Mesenteric fat pad (tissue), 1 donor: ENCODE measurements around the gene GSC2. TPM values are rescaled to one million over a fixed set of nuclear protein-coding genes. Genes with fewer than 3 reads are reported as not detected.

Experiments
- DNase-seq: peaks from one replicate; pipeline ENCODE4 v3.0.0-alpha.2; 2020; ENCODE audit warnings: low spot score
- long read RNA-seq: library from polyadenylated mRNA; unstranded; transcript quantifications from one replicate; pipeline ENCODE4 v2.0.0, GENCODE V29; 2020
- total RNA-seq: library from RNA; stranded (reverse); fragmentation: NEBNext Ultra II Directional; extraction: Animal tissue kit (Norgen Biotek cat#: 25700); gene quantifications from one replicate; pipeline ENCODE4 v1.2.1, GENCODE V29; 2021
- donor health status: DM: yes; HTN: yes; CAD: no.

GSC2 gene, protein sequence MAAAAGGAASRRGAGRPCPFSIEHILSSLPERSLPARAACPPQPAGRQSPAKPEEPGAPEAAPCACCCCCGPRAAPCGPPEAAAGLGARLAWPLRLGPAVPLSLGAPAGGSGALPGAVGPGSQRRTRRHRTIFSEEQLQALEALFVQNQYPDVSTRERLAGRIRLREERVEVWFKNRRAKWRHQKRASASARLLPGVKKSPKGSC
- not detected for total RNA-seq
- long read RNA-seq = 0 reads

DNA sequence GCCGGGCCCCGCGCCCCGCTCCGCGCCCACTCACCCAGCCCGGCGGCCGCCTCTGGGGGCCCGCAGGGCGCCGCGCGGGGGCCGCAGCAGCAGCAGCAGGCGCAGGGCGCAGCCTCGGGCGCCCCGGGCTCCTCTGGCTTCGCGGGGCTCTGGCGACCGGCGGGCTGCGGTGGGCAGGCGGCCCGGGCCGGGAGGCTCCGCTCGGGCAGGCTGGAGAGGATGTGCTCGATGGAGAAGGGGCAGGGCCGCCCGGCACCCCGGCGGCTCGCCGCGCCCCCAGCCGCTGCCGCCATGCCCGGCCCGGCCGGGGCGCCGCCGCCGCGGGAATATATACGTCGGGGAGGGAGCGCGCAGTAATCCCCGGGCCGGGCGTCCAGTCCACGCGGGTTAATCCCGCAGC lies at the start of gene GSC2:
Gene GSC2, minus strand, starts transcription at position 302 of the 400 bp plus-strand sequence. Its CDS starts 9 bp downstream, at position 293.
- DNase-seq = no peak

DNA sequence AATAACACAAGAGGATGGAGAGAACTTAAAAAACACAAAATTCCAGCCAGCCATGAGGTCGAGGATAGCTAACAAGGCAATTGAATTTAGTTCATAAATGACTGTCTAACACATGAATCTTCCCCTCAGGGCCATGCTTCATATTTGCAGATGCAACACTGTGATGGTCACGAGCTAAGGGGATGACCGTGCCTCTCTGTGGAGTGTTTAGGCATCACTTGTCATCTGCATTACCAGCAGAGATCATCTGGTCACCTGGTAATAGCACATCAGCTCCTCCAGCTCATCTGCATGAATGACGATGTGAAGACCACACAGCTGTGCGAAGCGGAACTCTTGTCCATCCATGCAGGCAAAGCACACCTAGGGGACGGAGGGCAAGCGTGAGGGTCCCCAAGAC lies 49.4 kb upstream of the GSC2 start:
- DNase-seq = no peak

DNA sequence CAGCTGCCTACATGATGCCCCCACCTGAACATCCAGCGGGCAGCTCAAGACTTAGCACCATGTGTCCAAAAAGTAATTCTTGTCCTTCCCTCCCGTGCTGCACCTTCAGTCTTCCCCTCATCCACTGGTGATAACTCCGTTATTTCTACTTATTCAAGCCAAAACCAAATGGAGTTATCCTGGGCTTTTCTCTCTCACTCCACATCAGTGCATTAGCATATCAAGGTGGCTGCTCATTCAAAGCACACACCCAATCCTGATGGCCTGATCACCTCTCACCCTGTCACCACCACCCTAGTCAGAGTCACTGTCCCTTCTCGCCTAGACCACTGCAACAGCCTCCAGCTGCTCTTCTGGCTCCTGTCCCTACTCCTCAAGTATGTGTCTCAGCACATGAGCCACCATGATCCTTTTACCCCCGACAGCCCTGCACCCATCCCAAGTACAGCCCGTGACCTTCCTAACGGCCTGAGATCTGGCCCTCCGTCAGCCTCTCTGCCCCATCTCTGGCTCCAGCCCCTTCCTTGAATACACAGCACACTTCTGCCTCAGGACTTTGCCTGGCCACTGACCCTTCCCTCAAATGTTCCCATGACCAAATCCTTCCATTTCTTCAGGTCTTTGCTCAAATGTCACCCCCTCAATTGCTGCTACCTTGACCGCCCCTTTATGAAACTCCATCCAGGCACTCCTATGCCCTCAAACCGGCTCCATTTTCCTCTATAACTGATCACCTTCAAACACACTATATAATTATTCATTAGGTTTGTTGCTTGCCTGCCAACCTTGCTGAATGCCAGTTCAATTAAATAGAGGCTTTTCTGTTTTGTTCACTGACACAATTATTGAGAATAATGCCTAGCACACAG lies 48.1 kb upstream of the GSC2 start:
- no peak for DNase-seq

DNA sequence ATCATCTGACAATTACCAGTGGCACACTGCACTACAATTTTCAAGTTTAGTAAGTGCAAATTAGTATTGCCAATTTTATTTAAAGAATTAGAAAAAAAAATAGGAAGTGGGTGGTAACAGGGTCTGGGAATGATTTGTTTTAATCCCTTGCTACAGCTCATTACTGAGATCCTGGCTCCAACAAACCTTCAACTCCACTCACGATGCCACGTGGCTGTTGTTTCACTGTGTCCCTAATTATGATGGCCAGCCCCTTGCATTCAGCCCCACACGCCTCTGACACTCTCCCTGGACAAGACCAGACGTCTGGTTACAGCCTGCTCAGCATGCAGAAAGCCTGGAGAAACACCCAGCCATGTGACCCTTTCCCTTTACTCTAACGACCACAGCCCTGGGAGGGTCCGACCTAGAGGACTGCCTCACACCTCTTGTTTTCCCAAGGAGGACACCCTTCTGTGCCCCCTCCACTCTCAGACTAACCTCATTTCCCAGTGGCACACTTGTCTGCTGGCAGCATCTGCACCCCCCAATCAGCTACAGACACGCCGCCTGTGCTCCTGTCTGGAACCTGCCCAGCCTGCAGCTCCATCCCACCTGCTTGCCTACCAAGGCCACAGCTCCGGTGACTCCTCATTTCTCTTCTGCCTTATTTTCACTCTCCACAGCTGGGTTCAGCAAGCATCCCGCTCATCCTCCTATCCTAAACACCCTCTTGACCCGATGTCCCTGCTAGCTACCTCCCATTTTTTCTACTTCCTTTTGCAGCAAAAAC lies 46.9 kb upstream of the GSC2 start:
- no peak for DNase-seq

DNA sequence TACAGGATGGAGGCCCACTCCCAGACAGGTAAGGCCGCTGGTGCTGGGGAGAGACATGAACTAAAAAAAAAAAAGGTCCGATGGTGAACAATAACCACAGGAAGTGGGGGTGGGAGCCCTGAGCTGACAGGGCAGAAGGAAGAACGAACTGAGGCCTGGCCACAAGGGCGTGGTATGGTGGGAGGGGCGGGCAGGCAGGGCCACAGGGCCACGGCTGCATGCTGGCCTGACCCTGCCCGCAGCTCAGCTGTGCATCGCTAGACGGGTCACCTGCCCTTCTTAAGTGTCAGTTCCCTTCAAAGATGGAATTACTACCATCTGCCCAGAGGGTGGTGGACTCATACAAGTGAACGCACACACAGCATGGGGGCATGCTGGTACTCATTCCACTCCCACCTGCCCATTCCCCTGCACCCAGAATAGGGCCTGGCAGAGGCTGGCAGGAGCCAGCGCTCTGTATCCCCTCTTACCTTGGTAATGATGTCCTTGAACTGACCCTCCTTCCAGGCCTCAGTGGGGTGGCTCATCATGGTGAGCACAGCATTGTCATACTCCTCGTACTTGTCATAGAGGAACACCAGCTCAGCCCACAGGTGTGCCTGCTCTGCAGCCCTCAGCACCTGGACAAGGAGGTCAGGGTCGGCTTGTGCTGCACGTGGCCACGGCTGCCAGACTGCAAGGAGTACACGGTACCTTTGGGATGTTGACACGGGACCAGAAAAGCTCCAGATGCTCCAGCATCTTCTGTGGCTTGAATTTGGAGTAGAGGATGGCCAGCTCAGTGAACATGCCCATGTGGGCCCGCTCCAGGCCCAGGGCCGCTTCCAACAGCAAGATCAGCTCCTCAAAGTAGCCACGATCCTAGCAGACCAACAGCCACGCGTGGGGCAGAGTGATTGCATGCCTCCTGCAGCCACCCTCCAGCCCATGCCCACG lies 46.0 kb upstream of the GSC2 start:
- no peak for DNase-seq

DNA sequence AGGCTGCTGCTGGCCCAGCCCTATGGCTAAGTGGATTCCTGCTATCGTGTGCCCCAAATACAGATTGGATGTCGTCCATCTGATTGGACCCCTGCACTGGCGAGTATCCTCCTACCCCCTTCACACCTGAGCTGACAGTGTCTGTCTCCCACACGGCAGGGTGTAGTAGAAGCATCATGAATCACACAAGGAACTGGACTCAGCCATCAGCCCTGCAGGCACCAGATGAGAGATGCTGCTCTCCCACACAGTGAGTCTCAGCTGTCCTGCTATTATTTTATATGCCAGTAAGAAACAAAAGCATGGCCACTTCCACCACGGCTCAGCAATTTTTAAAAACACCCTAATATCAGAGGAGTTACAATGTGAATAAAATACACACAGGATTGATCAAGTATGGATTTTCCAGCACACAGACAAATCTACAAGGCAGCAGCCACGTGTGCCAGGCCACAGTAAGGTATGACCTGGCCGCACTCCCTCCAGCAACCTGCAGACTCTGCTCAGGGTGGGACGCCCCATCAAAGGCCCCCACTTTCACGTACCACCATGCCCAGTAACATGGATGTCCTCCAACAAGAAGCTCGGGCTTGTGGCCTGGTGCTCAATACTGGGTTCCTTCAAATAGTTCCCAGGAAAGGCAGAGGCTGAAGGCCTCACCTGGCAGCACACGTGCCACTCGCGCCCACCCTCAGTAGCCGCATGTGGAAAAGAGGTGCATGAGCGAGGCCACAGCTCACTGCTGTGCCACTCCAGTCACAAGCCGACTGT lies 44.9 kb upstream of the GSC2 start:
- no peak for DNase-seq

DNA sequence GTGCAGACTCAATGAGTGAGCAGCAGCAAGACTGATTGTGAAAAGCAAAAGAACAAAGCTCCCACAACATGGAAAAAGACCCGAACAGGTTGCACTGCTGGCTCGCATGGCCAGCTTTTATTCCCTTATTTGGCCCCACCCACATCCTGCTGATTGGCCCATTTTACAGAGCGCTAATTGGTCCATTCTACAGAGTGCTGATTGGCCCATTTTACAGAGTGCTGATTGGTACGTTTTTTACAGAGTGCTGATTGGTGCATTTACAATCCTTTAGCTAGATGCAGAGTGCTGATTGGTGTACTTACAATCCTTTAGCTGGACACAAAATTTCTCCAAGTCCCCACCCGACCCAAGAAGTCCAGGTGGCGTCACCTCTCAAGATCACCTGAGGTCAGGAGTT lies 43.8 kb upstream of the GSC2 start:
- DNase-seq = no peak

DNA sequence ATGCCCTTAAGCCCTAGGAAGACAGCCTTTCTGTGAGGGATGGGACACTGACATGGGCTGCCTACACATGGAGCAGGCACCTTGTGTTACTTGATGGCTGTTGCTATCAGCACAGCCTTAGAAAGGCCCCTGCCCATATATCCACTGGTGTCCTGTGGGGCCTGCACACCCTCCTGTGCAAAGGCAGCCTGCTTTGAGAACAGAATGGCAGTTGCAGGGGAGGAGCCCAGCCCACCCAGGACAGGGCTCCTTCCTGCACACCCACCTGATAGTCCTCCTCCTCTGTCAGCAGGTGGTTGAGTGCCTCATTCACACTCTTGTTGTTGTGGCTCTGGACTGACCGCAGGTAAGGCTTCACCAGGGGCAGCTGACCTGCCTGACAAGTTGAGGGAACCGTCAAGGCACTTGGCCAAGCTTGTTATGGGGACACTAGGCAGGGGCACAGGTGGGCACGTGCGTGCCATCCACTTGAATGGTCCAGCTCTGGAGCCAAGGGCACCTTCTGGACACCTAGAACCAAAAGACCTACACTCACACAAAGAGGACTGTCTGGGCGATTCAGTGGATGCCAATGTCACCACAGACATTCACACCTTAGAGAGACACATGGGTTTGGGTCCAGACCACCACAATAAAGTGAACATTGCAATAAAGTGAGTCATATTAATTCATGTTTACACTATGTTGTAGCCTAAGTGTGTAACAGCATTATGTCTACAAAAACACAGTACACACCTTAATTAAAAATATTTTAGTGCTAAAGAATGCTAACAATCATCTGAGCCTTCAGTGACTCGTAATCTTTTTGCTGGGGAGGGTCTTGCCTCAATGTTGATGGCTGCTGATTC lies 37.8 kb upstream of the GSC2 start:
- no peak for DNase-seq

DNA sequence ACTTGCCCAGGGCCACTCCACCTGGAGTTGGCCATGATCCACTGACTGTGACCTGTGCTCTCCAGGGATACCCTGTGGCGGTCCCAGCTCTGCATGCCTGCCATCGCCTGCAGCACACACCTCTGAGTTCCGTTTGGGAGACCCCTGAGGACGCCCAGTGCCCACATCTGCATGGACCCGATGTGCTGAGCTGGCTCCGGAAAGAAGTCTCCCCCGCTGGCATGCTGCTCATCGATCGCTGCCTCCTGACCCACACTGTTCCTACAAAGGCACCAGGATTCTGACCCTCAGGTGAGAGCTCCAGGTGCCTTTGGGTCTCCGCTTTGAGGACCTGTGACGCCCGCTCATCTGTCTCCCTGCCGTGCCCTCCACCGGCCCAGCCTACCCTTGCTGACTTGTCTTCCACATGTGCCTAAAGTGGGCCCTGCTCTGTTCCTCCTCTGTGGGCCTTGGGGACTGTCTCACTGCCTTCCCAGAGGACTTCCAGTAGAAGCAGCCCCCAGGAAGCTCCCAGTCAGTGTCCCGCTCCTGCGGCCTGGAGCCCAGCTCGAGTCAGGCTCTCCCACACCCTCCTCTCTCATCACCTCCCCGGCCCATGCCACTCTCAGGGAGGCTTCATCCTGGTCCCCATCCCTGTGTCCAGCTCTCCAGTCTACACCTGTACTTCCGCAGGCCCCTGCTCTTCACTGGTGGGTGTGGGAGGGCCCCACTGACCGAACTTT lies 34.3 kb upstream of the GSC2 start:
- DNase-seq = no peak

DNA sequence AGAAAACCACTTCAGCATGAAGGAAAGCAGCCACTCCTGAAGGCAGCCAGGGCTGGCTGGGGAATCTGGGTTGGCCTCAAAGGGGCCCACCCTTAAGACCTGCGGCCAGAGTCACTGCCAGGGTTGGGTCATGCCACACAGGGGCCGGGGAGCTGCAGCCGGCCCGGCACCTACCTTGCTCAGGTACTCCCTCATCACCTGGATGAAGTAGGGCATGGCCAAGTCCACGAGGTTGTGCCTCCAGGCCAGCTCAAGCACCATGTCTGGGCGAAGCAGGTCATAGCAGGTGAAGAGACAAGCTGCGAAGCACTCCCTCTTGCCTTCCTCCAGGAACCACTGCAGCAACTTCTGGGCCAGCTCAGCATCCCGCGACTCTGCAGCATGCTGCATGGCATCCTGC lies 33.1 kb upstream of the GSC2 start:
- no peak for DNase-seq

DNA sequence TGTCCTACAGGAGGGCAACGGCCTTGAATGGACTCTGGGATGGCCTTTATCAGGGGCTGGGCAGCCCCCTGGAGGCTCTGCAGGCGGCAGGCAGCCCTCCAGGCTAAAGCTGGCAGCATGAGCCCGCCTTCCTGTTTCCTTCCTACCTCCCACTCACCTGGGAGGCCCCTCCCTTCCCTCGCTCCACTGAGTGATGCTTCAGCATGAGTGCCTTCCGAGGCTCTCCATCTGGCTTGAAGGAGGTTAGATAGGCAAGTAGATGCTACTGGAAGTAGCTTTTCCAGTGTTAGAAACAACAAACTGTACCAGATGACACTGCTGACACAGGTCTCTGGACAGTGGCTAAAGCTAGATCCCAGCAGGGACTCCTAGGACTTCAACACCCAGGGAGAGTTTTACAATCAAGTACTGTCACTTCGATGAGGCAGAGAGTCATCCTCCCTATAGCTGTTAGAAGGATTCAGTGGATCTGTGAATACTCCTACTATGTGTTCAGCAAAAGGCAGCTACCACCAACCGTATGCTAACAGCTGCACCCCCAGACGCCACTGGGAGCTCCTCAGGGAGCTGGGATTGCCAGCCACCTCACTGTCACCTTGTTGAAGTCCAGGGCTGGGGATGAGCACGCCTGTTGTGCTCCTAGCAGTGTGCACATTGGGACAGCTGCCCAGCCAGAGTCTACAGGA lies 32.5 kb upstream of the GSC2 start:
- DNase-seq = no peak

DNA sequence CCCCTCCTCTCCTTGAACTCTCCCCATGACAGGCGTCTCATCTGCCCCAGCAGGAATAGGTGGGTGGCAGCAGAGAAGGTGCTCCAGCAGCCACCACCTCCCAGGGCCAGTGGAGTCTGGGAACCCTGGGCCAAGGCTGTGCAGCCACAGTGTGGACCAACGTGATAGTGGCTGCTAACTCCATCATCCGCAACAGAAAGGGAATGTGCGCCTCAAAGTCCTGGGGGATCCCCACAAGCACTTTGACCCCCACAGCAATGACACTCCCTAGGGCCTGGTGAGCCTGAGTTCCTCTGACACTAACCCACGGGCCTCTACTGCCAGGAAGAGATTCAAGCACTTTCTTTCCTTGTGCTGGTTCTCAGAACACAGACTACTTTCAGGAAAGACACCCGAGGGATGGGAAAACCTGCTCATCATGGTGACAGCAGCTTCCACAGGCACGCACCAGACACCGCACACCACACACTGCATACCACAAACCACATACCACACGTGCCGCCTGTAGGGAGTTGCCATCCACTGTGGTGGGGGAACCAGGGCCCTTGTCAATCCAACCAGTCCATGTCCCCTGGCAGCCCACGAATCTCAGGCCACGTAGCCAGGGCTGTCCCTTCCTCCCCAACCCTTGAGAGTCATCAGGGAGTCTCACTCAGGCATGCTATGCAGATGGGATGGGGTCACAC lies 31.8 kb upstream of the GSC2 start:
- DNase-seq = no peak

DNA sequence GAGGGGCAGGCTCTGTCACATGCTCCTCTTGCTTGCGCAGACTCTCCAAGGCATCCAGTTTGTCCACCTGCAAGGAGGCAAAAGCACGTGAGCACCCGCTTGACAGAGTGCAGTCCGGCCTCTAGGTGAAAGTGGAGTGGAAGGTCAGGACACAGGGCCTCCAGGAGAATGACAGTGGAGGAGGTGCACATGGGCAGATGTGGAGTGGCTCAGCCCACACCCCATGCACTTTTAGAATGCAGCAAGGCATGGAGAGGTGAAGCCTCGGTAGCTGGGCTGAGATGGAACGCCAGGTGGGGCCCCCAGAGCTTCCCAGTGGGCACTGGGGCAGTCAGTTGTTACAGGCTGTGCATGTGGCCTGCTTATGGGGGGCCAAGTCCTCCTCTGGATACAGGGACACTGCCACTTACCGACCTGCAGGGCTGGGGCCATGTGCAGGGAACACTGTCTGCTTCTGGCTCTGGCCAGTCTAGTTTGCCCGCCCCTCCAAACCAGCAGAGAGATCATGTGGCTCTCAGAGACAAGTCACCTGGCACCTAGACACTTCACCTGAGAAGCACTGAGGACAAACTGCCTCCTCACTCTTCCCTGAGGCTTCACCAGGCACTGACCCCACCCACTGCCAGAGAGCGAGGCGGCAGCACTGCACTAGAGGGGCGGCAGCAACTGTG lies 30.8 kb upstream of the GSC2 start:
- DNase-seq = no peak

DNA sequence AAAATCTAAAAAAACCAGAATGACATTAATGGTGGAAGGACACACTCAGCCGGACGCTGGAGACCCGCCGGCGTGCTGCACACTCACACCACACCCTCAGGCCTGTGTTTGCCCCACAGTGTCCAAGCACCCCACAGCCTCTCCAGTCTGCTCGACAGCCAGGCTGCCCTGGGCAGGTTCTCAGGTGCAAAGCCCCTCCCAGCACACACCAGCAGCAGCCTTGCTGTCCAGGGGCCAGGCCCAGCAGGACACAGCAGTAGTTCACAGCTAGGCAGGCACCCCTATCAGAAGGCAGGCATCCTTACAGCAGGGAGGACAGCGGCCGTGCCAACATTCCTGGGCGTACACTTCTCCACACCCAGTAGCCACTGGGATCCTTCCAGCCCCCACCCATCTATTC lies 30.1 kb upstream of the GSC2 start:
- no peak for DNase-seq

DNA sequence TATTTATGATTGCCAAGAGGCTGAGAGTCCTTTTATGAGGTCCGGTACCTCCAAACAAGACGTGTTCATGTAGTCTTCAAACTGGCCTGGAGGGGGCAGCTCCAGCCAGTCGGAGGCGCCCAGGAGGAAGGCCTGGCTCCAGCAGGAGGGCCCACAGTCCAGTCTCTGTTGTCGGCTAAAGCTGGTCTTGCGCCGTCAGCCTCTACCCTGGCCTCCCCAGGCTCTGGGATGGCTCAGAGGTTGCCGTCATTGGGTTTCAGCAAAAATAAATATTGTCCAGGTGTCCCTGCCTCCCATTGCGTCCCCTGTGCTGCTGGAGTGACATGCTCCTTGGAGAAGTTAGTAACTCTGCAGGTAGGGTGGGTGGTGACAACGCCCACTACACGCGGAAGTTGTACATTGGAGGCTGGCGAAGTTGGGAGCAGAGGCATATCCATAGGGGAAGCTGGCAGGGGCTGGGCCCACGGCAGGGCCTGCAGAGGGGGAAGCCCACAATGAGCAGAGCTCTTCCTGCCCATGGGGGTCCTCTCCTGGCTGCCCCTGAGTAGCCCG lies 29.5 kb upstream of the GSC2 start:
- DNase-seq = no peak
